ENCODE measurements around the gene GFRA3.

DNA sequence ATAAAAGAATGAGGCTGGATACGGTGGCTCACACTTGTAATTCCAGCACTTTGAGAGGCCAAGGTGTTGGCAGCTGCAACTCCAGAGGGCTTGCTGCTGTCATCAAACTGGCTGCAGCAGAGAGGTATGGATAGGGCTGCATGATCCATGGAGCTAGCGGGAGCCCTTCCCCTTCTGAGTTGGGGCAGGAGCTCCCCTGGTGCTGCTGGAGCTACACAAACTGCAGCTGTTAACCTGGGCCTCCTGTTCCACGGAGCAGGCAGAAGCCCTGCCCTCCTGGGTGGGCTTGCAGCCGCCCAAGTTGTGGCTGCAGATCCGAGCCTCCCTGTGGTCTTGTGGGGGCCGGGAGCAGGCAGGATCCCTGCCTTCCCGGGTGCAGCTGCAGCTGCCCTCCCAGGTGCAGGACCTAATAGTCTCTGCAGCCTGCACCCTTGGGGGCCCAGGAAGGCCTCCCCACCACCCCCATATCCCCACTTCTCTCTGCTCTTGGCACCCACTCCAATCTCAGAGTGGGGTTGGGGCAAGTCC, 41.4 kb upstream of the GFRA3 start:
- TF ChIP-seq, protein P1, sequence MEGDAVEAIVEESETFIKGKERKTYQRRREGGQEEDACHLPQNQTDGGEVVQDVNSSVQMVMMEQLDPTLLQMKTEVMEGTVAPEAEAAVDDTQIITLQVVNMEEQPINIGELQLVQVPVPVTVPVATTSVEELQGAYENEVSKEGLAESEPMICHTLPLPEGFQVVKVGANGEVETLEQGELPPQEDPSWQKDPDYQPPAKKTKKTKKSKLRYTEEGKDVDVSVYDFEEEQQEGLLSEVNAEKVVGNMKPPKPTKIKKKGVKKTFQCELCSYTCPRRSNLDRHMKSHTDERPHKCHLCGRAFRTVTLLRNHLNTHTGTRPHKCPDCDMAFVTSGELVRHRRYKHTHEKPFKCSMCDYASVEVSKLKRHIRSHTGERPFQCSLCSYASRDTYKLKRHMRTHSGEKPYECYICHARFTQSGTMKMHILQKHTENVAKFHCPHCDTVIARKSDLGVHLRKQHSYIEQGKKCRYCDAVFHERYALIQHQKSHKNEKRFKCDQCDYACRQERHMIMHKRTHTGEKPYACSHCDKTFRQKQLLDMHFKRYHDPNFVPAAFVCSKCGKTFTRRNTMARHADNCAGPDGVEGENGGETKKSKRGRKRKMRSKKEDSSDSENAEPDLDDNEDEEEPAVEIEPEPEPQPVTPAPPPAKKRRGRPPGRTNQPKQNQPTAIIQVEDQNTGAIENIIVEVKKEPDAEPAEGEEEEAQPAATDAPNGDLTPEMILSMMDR (IDR thresholded peaks at IDR 0.05; ENCODE audit: borderline replicate concordance, extremely low read depth, low read length, poor library complexity, severe bottlenecking), result no peak
- TF ChIP-seq EZH2 (IDR thresholded peaks at IDR 0.05; ENCODE audit: borderline replicate concordance, low read depth, low read length, severe bottlenecking), result no peak

Measured in DND-41 (cell line).